ENCODE data around the gene CRYGB.

- TF ChIP-seq POLR2A (IDR thresholded peaks at IDR 0.05; ENCODE audit: low read depth, low read length) (no peak), BHLHE40 (IDR thresholded peaks at IDR 0.05; ENCODE audit: low read depth, low read length) (no peak), USF2 (IDR thresholded peaks at IDR 0.05; ENCODE audit: low read depth, low read length) (no peak), RAD21 (IDR thresholded peaks at IDR 0.05; ENCODE audit: low read length) (no peak), NFE2L2 (IDR thresholded peaks at IDR 0.05; ENCODE audit: low read depth, low read length) (no peak), CHD1 (IDR thresholded peaks at IDR 0.05; ENCODE audit: low read depth, low read length) (no peak), CEBPB (IDR thresholded peaks at IDR 0.05; ENCODE audit: low read depth, low read length) (no peak), RCOR1 (IDR thresholded peaks at IDR 0.05; ENCODE audit: insufficient replicate concordance, low read length) (no peak), MAFK (IDR thresholded peaks at IDR 0.05; ENCODE audit: low read depth, low read length) (no peak)
- TF ChIP-seq, protein P1, sequence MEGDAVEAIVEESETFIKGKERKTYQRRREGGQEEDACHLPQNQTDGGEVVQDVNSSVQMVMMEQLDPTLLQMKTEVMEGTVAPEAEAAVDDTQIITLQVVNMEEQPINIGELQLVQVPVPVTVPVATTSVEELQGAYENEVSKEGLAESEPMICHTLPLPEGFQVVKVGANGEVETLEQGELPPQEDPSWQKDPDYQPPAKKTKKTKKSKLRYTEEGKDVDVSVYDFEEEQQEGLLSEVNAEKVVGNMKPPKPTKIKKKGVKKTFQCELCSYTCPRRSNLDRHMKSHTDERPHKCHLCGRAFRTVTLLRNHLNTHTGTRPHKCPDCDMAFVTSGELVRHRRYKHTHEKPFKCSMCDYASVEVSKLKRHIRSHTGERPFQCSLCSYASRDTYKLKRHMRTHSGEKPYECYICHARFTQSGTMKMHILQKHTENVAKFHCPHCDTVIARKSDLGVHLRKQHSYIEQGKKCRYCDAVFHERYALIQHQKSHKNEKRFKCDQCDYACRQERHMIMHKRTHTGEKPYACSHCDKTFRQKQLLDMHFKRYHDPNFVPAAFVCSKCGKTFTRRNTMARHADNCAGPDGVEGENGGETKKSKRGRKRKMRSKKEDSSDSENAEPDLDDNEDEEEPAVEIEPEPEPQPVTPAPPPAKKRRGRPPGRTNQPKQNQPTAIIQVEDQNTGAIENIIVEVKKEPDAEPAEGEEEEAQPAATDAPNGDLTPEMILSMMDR (conservative IDR thresholded peaks at IDR 0.05; ENCODE audit: low read depth, low read length), result no peak
Measured at GRCh38 chr2:208146006-208146405, at the start of gene CRYGB.

Measured in IMR-90 (cell line).